ENCODE measurements around the gene XXYLT1.
"Not testable (repeated sequence)": the region's sequence is repeated elsewhere in the genome, so short reads cannot be mapped to it uniquely, and the experiment has no call there.

Gene XXYLT1

DNA sequence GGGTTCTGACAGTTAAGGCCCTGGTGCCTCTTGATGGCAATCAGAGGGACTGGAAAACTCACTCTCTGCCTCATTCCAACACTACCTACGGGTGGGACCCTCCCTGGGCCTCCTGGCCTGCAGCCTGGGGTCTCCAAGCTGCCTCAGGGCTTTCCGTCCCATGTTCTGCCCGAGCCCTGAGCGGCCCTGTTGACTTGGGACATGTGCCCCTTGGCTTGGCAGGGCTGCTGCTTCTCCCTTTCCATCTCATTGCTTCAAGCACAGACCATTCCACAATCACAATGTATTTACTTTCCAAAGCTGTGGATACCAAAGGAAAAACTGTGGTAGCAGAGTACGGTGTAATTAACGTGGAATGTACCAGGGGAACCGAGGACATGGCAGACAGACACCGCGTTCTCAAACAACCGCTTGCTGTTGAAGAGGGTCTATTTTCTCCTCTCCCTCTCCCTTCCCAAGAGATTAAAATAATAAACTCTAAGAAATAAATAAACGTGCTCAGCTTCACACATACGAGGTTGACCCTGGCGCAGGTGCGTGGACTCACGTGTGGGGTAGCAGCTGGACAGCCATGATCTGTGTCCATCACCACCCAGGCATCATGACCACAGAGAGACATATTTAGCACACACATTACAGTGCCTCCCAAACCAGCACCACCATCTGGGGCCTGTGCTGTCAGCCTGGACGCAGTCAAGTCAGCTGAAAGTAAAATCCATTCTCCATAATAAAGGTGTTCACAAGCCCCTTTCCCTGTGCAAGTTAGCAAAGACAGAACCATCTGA lies 172.0 kb downstream of the XXYLT1 start:
- no peak overlapping the region for H3K27ac ChIP-seq (ENCODE audit: low read depth, low read length, severe bottlenecking)
- no peaks in the 10 kb centered on the region for H3K9me3 ChIP-seq (ENCODE audit: control insufficient read depth, low read length)
- H3K36me3 ChIP-seq (ENCODE audit: control insufficient read depth, insufficient read depth, low read length) = peaks cover 3% of the 10 kb centered on the region
- H3K4me3 ChIP-seq (ENCODE audit: extremely low read depth, insufficient read depth, low read length, poor library complexity, severe bottlenecking) = no peak overlapping the region
- 93 to 95% methylated on average over 10 to 14 of the region's 16 CpGs for WGBS, 2 experiments (ENCODE audit: insufficient coverage in 2 of 2)
- H3K4me1 ChIP-seq (ENCODE audit: control insufficient read depth, insufficient read depth, low read length, poor library complexity, severe bottlenecking) = peaks cover 25% of the 10 kb centered on the region

DNA sequence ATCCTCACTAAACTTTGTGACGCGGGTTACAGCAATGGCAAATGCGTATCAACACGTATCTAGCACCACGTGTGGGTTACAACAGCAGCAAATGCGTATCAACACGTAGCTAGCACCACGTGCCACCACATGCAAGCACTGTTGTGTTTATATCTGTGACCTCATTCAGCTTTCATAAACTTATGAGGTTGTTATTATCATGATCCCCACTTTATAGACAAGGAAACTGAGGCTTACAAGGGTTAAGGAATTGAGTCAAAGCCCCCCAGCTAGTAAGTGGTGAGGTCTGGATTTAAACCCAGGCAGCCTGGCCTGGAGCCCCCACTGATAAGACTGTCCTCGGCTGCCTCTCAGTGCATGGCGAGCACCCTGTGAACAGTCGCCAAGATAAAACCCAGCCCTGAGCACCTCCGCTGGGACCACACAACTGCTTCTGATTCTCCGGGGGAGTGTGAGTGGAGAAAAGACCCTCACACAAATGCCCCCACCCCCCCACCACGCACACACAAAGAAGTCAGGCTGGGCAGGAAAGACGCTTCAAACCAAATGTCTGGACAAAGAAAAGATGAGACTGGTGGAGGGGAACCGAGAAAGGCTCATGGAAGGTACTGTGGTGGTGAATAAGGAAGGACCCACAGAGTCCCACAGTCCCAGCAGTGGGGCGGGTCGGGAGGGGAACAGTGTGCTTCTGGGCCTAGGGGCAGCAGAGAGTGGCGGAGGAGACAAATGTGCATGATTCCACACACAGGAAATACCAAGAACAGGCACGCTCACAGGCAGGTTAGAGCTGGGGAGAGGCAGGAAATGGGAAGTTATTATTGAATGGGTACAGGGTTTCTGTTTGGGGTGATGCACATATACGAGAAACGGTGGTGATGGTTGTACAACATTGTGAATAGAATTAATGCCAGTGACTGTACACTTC lies 173.4 kb downstream of the XXYLT1 start:
- Histone ChIP-seq H3K27ac (ENCODE audit: low read depth, low read length, severe bottlenecking) (no peak overlapping the region), H3K4me3 (ENCODE audit: extremely low read depth, insufficient read depth, low read length, poor library complexity, severe bottlenecking) (no peak overlapping the region), H3K4me1 (ENCODE audit: control insufficient read depth, insufficient read depth, low read length, poor library complexity, severe bottlenecking) (peaks cover 15% of the 10 kb centered on the region), H3K9me3 (ENCODE audit: control insufficient read depth, low read length) (no peaks in the 10 kb centered on the region), H3K36me3 (ENCODE audit: control insufficient read depth, insufficient read depth, low read length) (peaks cover 3% of the 10 kb centered on the region)
- 92 to 97% methylated on average over 10 to 17 of the region's 22 CpGs for WGBS, 2 experiments (ENCODE audit: insufficient coverage in 2 of 2)

- WGBS, 2 experiments (ENCODE audit: insufficient coverage in 2 of 2) = 94 to 98% methylated on average over 13 of the region's 13 CpGs
- Histone ChIP-seq H3K27ac (ENCODE audit: low read depth, low read length, severe bottlenecking) (peak overlapping the region; percentile 8), H3K4me3 (ENCODE audit: extremely low read depth, insufficient read depth, low read length, poor library complexity, severe bottlenecking) (no peak overlapping the region), H3K9me3 (ENCODE audit: control insufficient read depth, low read length) (no peaks in the 10 kb centered on the region), H3K36me3 (ENCODE audit: control insufficient read depth, insufficient read depth, low read length) (peaks cover 3% of the 10 kb centered on the region), H3K4me1 (ENCODE audit: control insufficient read depth, insufficient read depth, low read length, poor library complexity, severe bottlenecking) (peaks cover 15% of the 10 kb centered on the region)
Observed at GRCh38 chr3:195096484-195097330, 174.3 kb downstream of the XXYLT1 start.

DNA sequence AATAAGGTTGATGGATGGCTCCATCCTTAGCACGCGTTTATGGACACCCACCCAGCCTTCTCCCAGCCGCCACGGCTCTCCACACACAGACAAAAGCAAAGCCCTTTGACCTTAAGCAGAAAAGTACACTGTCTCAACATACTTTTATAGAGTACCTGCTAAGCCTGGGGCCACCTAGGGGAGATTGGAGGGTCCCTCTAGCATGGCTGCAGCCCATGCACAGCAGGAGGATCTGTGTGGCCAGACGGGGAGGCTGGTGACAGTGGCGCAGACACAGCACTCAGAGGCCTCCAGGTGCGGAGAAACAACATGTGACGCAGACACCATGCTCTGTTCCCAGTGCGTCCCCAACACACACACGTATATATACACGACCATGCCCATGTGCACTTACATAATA lies 174.9 kb downstream of the XXYLT1 start:
- WGBS, 2 experiments (ENCODE audit: insufficient coverage in 2 of 2) = 96 to 97% methylated on average over 7 of the region's 11 CpGs
- H3K4me3 ChIP-seq (ENCODE audit: extremely low read depth, insufficient read depth, low read length, poor library complexity, severe bottlenecking) = no peak overlapping the region
- H3K27ac ChIP-seq (ENCODE audit: low read depth, low read length, severe bottlenecking) = no peak overlapping the region

DNA sequence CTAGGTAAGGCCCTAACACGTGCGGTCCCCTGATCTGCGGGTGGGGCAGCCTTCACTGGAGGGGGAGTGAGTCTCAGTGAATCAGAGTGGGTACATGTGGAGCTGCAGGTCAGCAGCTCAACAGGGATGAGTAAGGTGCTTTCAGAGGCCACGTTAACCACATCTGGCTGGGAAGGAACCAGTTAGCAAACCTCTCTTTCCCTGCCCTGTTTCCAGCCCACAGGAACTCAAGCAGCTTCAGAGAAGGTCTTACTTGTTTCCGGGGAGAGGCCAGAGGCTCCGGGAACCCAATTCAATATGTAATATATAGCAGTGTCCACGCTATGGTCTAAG lies 175.3 kb downstream of the XXYLT1 start:
- Histone ChIP-seq H3K4me3 (ENCODE audit: extremely low read depth, insufficient read depth, low read length, poor library complexity, severe bottlenecking) (no peak overlapping the region), H3K36me3 (ENCODE audit: control insufficient read depth, insufficient read depth, low read length) (peaks cover 3% of the 10 kb centered on the region), H3K4me1 (ENCODE audit: control insufficient read depth, insufficient read depth, low read length, poor library complexity, severe bottlenecking) (peaks cover 15% of the 10 kb centered on the region), H3K9me3 (ENCODE audit: control insufficient read depth, low read length) (no peaks in the 10 kb centered on the region), H3K27ac (ENCODE audit: low read depth, low read length, severe bottlenecking) (no peak overlapping the region)
- 92 to 97% methylated on average over 4 of the region's 7 CpGs for WGBS, 2 experiments (ENCODE audit: insufficient coverage in 2 of 2)

More for the DNA sequence above, 174.9 kb downstream of the XXYLT1 start:
- H3K36me3 ChIP-seq (ENCODE audit: control insufficient read depth, insufficient read depth, low read length) = peaks cover 3% of the 10 kb centered on the region
- no peaks in the 10 kb centered on the region for H3K9me3 ChIP-seq (ENCODE audit: control insufficient read depth, low read length)
- peaks cover 15% of the 10 kb centered on the region for H3K4me1 ChIP-seq (ENCODE audit: control insufficient read depth, insufficient read depth, low read length, poor library complexity, severe bottlenecking)

DNA sequence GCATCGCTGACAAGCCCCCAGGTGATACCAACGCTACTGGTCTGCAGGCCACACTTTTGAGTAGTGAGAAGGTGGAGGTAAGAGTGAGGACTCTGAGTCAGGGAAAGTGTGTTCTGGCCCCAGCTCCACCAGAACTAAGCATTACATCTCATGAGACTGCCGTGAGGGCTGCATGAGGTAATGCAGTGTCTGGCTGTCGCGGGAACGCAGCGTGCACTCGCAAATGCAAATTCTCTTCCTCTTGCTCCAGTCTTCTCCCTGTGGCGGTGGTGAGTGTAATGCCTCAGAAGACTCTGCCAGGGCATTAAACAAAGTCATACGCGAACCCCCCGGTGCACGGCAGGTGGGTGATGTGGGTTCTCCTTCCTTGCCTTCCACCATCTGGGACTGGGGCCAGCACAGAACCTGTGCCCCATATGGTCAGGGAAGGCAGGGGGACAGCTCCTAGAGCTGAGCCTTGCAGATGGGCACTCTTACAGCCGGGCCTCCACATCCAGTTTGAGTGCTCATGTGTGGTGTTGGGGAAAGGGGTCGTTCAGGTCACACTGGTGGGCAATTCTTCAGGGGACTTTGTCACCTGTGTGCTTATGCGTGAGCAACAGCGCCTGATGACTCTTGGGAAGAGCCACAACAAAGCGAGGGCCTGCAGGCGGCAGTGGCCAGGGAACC lies 175.8 kb downstream of the XXYLT1 start:
- no peak overlapping the region for H3K27ac ChIP-seq (ENCODE audit: low read depth, low read length, severe bottlenecking)
- H3K9me3 ChIP-seq (ENCODE audit: control insufficient read depth, low read length) = no peaks in the 10 kb centered on the region
- peaks cover 15% of the 10 kb centered on the region for H3K4me1 ChIP-seq (ENCODE audit: control insufficient read depth, insufficient read depth, low read length, poor library complexity, severe bottlenecking)
- peaks cover 3% of the 10 kb centered on the region for H3K36me3 ChIP-seq (ENCODE audit: control insufficient read depth, insufficient read depth, low read length)
- WGBS, 2 experiments (ENCODE audit: insufficient coverage in 2 of 2) = 92 to 96% methylated on average over 13 to 16 of the region's 19 CpGs
- H3K4me3 ChIP-seq (ENCODE audit: extremely low read depth, insufficient read depth, low read length, poor library complexity, severe bottlenecking) = no peak overlapping the region

- Histone ChIP-seq H3K27ac (ENCODE audit: low read depth, low read length, severe bottlenecking) (no peak overlapping the region), H3K36me3 (ENCODE audit: control insufficient read depth, insufficient read depth, low read length) (peaks cover 3% of the 10 kb centered on the region), H3K4me1 (ENCODE audit: control insufficient read depth, insufficient read depth, low read length, poor library complexity, severe bottlenecking) (peaks cover 15% of the 10 kb centered on the region), H3K4me3 (ENCODE audit: extremely low read depth, insufficient read depth, low read length, poor library complexity, severe bottlenecking) (no peak overlapping the region), H3K9me3 (ENCODE audit: control insufficient read depth, low read length) (no peaks in the 10 kb centered on the region)
- 90 to 91% methylated on average over 27 to 32 of the region's 32 CpGs for WGBS, 2 experiments (ENCODE audit: insufficient coverage in 2 of 2)
Observed at GRCh38 chr3:195094191-195094921, 176.6 kb downstream of the XXYLT1 start.

DNA sequence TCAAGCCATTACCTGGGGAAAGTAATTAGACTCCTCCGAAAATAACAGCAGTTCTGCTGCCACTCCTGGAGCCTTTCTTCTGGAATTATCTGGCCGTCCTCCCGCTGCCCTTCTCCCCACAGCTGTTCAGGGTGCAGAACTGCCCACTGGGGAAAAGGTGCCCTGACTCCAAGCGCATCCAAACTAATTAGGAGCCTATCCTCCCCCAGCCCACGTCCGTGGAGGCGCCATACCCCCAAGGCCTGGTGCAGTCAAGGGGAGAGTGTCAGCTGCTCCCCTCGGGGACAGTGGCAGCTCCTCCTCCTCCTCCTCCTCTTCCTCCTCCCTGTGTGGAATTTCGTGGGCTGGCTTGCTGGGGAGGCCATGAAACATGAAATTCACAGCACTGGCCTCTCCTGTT lies 177.2 kb downstream of the XXYLT1 start:
- Histone ChIP-seq H3K36me3 (ENCODE audit: control insufficient read depth, insufficient read depth, low read length) (peaks cover 3% of the 10 kb centered on the region), H3K4me3 (ENCODE audit: extremely low read depth, insufficient read depth, low read length, poor library complexity, severe bottlenecking) (no peak overlapping the region), H3K4me1 (ENCODE audit: control insufficient read depth, insufficient read depth, low read length, poor library complexity, severe bottlenecking) (peaks cover 15% of the 10 kb centered on the region), H3K9me3 (ENCODE audit: control insufficient read depth, low read length) (no peaks in the 10 kb centered on the region), H3K27ac (ENCODE audit: low read depth, low read length, severe bottlenecking) (no peak overlapping the region)
- WGBS, 2 experiments (ENCODE audit: insufficient coverage in 2 of 2) = 90 to 100% methylated on average over 3 to 4 of the region's 9 CpGs

DNA sequence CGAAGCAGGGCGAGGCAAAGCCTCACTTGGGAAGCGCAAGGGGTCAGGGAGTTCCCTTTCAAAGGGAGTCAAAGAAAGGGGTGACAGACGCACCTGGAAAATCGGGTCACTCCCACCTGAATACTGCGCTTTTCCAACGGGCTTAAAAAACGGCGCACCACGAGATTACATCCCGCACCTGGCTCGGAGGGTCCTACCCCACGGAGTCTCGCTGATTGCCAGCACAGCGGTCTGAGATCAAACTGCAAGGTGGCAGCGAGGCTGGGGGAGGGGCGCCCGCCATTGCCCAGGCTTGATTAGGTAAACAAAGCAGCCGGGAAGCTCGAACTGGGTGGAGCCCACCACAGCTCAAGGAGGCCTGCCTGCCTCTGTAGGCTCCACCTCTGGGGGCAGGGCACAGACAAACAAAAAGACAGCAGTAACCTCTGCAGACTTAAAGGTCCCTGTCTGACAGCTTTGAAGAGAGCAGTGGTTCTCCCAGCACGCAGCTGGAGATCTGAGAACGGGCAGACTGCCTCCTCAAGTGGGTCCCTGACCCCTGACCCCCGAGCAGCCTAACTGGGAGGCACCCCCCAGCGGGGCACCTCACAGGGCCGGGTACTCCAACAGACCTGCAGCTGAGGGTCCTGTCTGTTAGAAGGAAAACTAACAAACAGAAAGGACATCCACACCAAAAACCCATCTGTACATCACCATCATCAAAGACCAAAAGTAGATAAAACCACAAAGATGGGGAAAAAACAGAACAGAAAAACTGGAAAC lies 182.9 kb downstream of the XXYLT1 start:
- not testable (repeated sequence) for H3K27ac ChIP-seq (ENCODE audit: low read depth, low read length, severe bottlenecking); H3K36me3 ChIP-seq (ENCODE audit: control insufficient read depth, insufficient read depth, low read length); H3K9me3 ChIP-seq (ENCODE audit: control insufficient read depth, low read length)
- peak overlapping the region; percentile 14 for H3K4me3 ChIP-seq (ENCODE audit: extremely low read depth, insufficient read depth, low read length, poor library complexity, severe bottlenecking)
- peaks cover 16% of the 10 kb centered on the region for H3K4me1 ChIP-seq (ENCODE audit: control insufficient read depth, insufficient read depth, low read length, poor library complexity, severe bottlenecking)
- 1 to 9% methylated on average over 14 of the region's 25 CpGs for WGBS, 2 experiments (ENCODE audit: insufficient coverage in 2 of 2)

All from mesodermal cell (in vitro differentiated cells).